Natural killer cell (primary cell): Measurements from ENCODE around the gene MAPK8IP1. TPM values are rescaled to one million over a fixed set of nuclear protein-coding genes. Genes with fewer than 3 reads are reported as not detected.

Experiments
- ATAC-seq, 3 donors: fragments of 150-1000 bp in 2 of 3; fragments of 200-7000 bp in 1 of 3; cut with Tn5 transposase; 1 replicate in 1 of 3; 2 replicates in 2 of 3; pipeline ENCODE4 v1.10.0; 2021; ENCODE audit warnings: mild to moderate bottlenecking in 2 of 3, moderate library complexity in 2 of 3
- DNase-seq, 2 donors: peaks; one replicate each; pipeline versions ENCODE4 v3.0.0 to v3.0.0-alpha.2; 2013 to 2021; ENCODE audit warnings: mixed read lengths in 1 of 2
- H3K27ac ChIP-seq: one replicate; pipeline ENCODE4 v1.5.1; 2013; ENCODE audit warnings: mild to moderate bottlenecking, low read length
- H3K27me3 ChIP-seq: one replicate; pipeline ENCODE4 v1.6.1; 2013; ENCODE audit warnings: low read length; ENCODE audit not compliant: control insufficient read depth, insufficient read depth
- H3K36me3 ChIP-seq: one replicate; pipeline ENCODE4 v1.6.1; 2013; ENCODE audit warnings: low read length; ENCODE audit not compliant: control insufficient read depth, insufficient read depth
- H3K4me1 ChIP-seq: one replicate; pipeline ENCODE4 v1.6.1; 2013; ENCODE audit warnings: low read length; ENCODE audit not compliant: control insufficient read depth, insufficient read depth
- H3K4me3 ChIP-seq: one replicate; pipeline ENCODE4 v1.5.1; 2013; ENCODE audit warnings: low read length
- H3K9me3 ChIP-seq: one replicate; pipeline ENCODE4 v1.6.1; 2013; ENCODE audit warnings: low read length; ENCODE audit not compliant: control insufficient read depth, insufficient read depth
- H3K27ac Mint-ChIP-seq, 2 donors: one replicate each; pipeline ENCODE4 v1.8.0; 2022; ENCODE audit warnings: mild to moderate bottlenecking in 2 of 2, mixed read lengths in 2 of 2, moderate library complexity in 1 of 2
- H3K27me3 Mint-ChIP-seq, 2 donors: one replicate each; pipeline ENCODE4 v1.8.0; 2022; ENCODE audit warnings: low read depth in 2 of 2, mixed read lengths in 2 of 2
- H3K36me3 Mint-ChIP-seq: one replicate; pipeline ENCODE4 v1.8.0; 2022; ENCODE audit warnings: mixed read lengths
- H3K4me1 Mint-ChIP-seq, 2 donors: one replicate each; pipeline ENCODE4 v1.8.0; 2022; ENCODE audit warnings: mixed read lengths in 2 of 2
- H3K4me3 Mint-ChIP-seq: one replicate; pipeline ENCODE4 v1.8.0; 2022; ENCODE audit warnings: mild to moderate bottlenecking, moderate library complexity, mixed read lengths
- H3K9me3 Mint-ChIP-seq, 2 donors: one replicate each; pipeline ENCODE4 v1.8.0; 2022; ENCODE audit warnings: mixed read lengths in 2 of 2
- whole genome bisulfite sequencing: methylation state at CpG from one replicate; pipeline ENCODE4 v1.1.7; 2013; ENCODE audit warnings: missing lambda C conversion rate; ENCODE audit not compliant: insufficient coverage; 5-methylcytosine and 5-hydroxymethylcytosine counted together
- intact Hi-C: fragments of 100-400 bp; cut with micrococcal nuclease; formaldehyde crosslinking; loops from one replicate; pipeline ENCODE4 v1.14.2; 2022
- total RNA-seq, 4 donors: library from RNA; stranded (reverse); fragments of 120-200 nt in 1 of 4; gene quantifications; one replicate each; pipeline versions ENCODE4 v1.2.3 to v1.2.4, GENCODE V29; 2013 to 2022
- TF ChIP-seq, protein P1 (sequence below): fragments of 200-600 bp; IDR thresholded peaks from one replicate; pipeline ENCODE4 v1.8.0; 2022; ENCODE audit warnings: antibody characterized with exemption

The MAPK8IP1 gene
- total RNA-seq, 3 donors from 2014 or later (not counting 1 experiment from before 2014, with no cell fraction given), result 9.7 to 21.5 (median 13.9) TPM

DNA sequence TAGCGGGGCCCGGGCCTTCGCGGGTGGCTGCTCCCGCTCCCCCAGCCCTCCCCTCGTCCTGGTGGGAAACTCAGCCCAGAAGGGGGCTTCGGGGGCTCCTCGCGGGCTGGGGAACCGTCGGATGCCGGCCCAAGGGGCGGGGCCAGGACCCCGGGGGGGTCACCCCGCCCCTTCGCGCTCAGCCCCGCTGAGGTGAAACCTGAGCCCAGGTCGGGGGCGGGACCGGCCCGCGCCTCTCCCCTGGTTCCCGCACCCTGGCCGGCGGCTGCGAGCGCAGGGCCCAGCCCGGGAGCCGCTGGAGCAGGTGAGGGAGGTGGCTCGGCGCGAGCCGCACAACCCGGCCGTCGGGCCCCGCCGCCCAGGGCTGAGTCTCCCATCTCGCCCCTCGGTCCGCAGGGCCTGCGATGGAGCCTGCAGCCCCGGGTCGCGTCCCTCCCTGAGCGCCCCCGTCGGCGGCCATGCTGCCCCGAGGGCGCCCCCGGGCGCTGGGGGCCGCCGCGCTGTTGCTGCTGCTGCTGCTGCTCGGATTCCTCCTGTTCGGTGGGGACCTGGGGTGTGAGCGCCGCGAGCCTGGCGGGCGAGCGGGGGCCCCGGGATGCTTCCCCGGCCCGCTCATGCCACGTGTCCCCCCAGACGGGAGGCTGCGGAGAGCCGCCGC, 37.1 kb downstream of the MAPK8IP1 start, which contains the start of gene LARGE2:
Gene LARGE2 (plus strand): TSS at position 232 of the 658 bp plus-strand sequence. CDS start 227 bp downstream, at position 459.
- Histone ChIP-seq H3K9me3 (no peaks in the 10 kb centered on the region), H3K27me3 (peaks cover 7% of the 10 kb centered on the region), H3K4me3 (peak within 1 kb of the TSS; percentile 26), H3K36me3 (no peaks in the 10 kb centered on the region), H3K4me1 (peaks cover 51% of the 10 kb centered on the region), H3K27ac (no peak within 1 kb of the TSS)
- H3K27me3 Mint-ChIP-seq, result peaks cover 6 to 10% of the 10 kb centered on the region in 2 donors
- no peaks in the 10 kb centered on the region for H3K36me3 Mint-ChIP-seq
- no peak for ATAC-seq
- TF ChIP-seq, protein P1, sequence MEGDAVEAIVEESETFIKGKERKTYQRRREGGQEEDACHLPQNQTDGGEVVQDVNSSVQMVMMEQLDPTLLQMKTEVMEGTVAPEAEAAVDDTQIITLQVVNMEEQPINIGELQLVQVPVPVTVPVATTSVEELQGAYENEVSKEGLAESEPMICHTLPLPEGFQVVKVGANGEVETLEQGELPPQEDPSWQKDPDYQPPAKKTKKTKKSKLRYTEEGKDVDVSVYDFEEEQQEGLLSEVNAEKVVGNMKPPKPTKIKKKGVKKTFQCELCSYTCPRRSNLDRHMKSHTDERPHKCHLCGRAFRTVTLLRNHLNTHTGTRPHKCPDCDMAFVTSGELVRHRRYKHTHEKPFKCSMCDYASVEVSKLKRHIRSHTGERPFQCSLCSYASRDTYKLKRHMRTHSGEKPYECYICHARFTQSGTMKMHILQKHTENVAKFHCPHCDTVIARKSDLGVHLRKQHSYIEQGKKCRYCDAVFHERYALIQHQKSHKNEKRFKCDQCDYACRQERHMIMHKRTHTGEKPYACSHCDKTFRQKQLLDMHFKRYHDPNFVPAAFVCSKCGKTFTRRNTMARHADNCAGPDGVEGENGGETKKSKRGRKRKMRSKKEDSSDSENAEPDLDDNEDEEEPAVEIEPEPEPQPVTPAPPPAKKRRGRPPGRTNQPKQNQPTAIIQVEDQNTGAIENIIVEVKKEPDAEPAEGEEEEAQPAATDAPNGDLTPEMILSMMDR, result no peak
- peak; percentile 16 to 54 for DNase-seq
- H3K27ac Mint-ChIP-seq, result peak within 1 kb of the TSS in 1 of 2 donors; percentile 57
- H3K4me3 Mint-ChIP-seq, result peak within 1 kb of the TSS; percentile 87
- 2% methylated on average over 73 of the region's 73 CpGs for WGBS
- H3K9me3 Mint-ChIP-seq, result no peaks in the 10 kb centered on the region
- peaks cover 27 to 39% of the 10 kb centered on the region in 2 donors for H3K4me1 Mint-ChIP-seq
- intact Hi-C loops, result no loop called here

DNA sequence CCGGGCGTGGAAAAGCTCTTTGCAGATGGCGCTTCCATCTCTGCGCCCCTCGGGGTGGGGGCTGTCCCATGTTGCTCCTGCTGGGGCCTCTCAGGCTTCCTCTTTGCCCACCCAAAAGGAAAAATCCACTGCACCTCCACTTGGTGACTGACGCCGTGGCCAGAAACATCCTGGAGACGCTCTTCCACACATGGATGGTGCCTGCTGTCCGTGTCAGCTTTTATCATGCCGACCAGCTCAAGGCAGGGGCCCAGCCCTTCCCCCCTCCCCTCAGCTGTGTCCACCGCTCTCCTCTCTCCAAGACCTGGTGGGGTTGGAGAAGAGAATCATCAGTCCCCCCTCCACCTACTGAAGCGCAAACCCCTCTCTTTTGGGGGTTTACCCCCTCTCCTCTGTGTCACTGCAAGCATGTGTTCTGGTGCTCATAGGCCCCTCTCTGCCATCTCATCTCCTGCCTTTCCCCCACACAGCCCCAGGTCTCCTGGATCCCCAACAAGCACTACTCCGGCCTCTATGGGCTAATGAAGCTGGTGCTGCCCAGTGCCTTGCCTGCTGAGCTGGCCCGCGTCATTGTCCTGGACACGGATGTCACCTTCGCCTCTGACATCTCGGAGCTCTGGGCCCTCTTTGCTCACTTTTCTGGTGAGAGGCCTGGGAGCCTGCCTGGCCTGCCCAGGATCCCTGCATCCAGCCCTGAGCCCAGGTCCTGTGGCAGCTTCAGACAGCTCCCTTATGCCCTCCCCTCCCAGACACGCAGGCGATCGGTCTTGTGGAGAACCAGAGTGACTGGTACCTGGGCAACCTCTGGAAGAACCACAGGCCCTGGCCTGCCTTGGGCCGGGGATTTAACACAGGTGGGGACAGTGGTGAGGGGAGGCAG, 38.8 kb downstream of the MAPK8IP1 start:
- Mint-ChIP-seq H3K27me3 (peaks cover 6 to 10% of the 10 kb centered on the region in 2 donors), H3K36me3 (no peaks in the 10 kb centered on the region), H3K4me1 (peaks cover 14 to 24% of the 10 kb centered on the region in 2 donors), H3K27ac (peak overlapping the region in 1 of 2 donors; percentile 21), H3K4me3 (peak overlapping the region; percentile 75), H3K9me3 (no peaks in the 10 kb centered on the region)
- Histone ChIP-seq H3K4me3 (no peak overlapping the region), H3K27ac (no peak overlapping the region), H3K9me3 (no peaks in the 10 kb centered on the region), H3K36me3 (no peaks in the 10 kb centered on the region), H3K4me1 (peaks cover 56% of the 10 kb centered on the region), H3K27me3 (peaks cover 7% of the 10 kb centered on the region)
- DNase-seq, result peak in 1 of 2 donors; percentile 6
- TF ChIP-seq, protein P1, result no peak
- ATAC-seq, result no peak
- intact Hi-C loops, result no loop called here
- 84% methylated on average over 22 of the region's 22 CpGs for WGBS

DNA sequence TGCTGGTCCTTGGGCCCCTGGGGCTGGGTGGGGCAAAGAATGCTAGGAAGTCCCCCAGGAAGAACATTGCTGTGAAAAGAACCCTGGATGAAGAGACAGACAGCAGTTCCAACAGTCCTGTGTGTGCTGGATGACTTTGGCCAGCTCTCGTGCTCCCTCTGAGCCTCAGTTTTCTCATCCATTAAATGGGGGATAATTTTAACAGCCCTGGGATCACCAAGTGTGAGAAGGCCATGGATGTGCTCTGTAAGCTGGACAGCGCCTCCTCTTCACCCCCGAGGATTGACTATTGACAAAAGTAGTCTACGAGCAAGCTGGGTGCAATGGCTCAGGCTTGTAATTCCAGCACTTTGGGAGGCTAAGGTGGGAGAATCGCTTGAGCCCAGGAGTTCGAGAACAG, 39.5 kb downstream of the MAPK8IP1 start:
- TF ChIP-seq, protein P1, result no peak
- no peaks in the 10 kb centered on the region for H3K36me3 Mint-ChIP-seq
- peaks cover 6 to 10% of the 10 kb centered on the region in 2 donors for H3K27me3 Mint-ChIP-seq
- H3K36me3 ChIP-seq, result no peaks in the 10 kb centered on the region
- H3K27ac ChIP-seq, result no peak overlapping the region
- no peak overlapping the region for H3K27ac Mint-ChIP-seq
- peaks cover 56% of the 10 kb centered on the region for H3K4me1 ChIP-seq
- no peaks in the 10 kb centered on the region for H3K9me3 Mint-ChIP-seq
- ATAC-seq, result no peak
- no peak for DNase-seq
- H3K4me3 Mint-ChIP-seq, result no peak overlapping the region
- peaks cover 18 to 29% of the 10 kb centered on the region in 2 donors for H3K4me1 Mint-ChIP-seq
- intact Hi-C loops, result no loop called here
- WGBS, result 98% methylated on average over 6 of the region's 6 CpGs
- no peak overlapping the region for H3K4me3 ChIP-seq
- H3K27me3 ChIP-seq, result peaks cover 7% of the 10 kb centered on the region
- no peaks in the 10 kb centered on the region for H3K9me3 ChIP-seq
